ENCODE results near the gene BNC2.

Gene BNC2

DNA sequence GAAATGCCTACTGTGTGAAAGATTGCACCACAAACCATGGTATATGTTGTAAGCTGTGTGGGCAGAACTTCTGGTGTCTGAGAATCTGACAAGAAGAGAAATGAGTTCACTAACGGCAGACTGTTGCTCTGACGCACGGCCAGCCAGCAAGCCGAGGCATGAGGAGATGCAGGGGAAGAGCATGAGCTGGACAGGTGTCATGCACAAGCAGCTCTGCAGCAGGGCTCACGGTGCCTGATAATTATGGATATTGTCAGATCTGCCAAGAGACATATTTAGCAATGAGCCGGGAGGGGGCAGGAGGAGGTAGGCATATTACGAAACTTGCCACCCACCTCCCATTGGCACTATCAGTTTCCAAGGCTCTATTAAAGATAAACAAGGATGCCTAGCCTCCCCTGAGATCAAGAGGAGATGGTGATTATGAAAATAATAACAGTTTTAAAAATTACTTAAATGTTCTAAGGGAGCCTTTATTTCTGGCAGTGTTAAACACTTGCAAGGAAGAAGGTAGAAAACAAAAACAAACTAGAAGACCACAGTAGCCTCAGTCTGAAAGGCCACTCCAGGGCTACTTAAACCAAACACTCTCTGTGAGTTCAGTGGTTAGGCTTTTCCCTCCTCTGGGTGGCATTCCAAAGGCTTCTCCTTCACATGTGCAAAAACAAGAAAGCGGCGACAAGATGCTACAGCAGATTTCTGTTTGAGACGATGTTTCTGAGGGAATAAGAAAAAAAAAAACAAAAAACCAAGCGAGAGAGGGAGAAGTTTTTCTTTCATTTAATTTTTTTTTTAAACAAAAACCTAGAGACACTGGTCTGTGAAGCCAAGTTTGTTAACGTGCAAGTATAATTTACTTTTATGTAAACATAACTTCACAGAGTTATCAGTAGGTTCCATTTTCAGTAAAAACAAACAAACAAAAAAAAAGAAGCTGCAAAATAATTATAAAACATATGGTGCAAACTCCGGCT, 339.5 kb downstream of the BNC2 start:
- peak; percentile 19 to 61 for DNase-seq

DNA sequence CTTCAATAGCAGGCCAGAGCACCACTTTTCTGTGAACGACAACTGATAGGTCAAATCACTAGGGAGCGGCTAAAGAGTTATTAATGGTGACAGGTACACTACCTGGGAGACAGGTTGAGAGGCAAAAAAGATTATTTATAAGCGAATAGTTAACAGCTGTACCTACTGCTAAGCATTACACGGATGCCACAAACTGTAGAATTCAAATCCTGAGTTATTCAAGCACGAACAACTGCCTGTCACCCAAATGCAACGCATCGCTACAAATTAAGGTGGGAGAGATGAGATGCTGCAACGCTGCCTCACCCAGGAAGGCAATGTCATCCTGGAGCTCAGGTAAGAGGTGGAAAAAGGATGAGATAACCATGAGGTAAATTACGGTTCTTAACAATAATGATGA, 342.9 kb downstream of the BNC2 start:
- DNase-seq = no peak

- no peak for DNase-seq
These were observed 344.1 kb downstream of the BNC2 start for GRCh38 chr9:16526380-16526779.

DNA sequence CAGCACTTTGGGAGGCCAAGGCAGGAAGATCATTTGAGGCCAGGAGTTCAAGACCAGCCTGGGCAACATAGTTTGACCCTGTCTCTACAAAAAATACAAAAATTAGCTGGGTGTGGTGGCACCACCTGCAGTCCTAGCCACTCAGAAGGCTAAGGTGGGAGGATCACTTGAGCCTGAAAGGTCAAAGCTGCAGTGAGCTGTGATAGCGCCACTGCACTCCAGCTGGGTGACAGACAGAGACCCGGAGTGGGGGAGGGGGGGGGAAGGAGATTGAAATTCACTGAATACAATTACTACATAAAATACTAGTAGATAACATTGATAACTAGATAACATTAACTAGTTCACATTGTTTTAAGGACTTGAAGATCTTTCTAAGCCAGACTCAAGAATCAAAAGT, 345.6 kb downstream of the BNC2 start:
- no peak for DNase-seq

DNA sequence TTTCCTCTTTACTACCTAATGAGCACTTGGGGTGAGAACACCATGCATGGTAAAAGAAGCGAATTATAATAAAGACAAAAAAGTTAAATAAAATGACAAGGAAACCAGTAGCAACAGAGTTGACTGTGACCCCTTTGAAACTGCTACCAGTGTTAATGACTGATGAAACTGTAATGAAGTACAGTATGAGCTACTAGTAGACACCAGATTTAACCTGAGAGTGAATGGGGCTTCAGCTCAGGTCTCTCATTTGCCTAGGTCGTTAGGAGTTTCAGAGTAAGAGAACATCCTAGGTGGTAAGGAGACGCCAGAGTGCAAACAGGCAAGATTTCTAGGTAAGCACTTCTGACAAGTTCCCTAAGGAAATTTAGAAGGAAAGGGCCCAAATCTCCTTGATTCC, 346.4 kb downstream of the BNC2 start:
- DNase-seq = no peak

GRCh38 chr9:16521868-16522411, 348.5 kb downstream of the BNC2 start:
- no peak for DNase-seq

GRCh38 chr9:16519001-16519400, 351.5 kb downstream of the BNC2 start:
- DNase-seq = no peak

DNA sequence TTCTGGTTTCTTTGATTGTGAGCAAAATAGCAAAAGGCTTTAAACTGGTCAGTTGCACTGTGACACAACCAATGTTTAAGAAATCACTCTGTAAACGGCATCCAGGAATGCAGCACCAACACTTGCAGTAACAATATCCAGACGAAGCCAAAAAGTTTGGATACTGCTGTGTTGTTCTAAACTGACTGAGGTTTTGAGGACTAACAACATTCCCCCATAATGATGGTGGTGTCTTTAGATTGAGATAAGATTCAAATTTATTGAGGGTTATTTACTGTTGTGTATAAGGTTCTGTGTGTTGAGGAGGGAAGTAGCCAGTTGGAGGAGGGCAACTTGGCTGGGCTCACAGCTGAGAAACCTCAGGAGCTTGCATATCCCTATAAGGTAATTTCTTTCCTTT, 353.6 kb downstream of the BNC2 start:
- DNase-seq = no peak

- no peak for DNase-seq
These were observed 354.6 kb downstream of the BNC2 start for GRCh38 chr9:16515879-16516301.

DNA sequence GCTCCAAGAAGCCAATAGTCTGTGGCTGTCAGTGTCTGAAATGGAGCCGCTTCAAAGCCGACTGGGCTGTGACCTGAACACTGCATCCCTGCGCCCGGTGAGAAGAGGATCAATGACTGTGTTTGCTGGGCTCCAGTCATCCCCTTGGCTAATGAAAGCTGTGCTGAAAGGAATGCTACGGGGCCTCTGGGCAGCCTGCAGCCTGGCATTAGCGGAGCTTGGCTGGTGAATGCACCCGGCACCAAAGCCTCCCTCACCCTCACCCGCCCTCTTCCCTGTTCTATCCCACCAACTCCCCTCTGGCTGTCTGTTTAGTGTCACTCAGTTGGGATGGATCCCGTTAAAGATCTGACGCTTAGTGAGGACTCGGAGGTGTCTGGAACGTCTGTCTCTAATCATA, 355.3 kb downstream of the BNC2 start:
- no peak for DNase-seq

DNA sequence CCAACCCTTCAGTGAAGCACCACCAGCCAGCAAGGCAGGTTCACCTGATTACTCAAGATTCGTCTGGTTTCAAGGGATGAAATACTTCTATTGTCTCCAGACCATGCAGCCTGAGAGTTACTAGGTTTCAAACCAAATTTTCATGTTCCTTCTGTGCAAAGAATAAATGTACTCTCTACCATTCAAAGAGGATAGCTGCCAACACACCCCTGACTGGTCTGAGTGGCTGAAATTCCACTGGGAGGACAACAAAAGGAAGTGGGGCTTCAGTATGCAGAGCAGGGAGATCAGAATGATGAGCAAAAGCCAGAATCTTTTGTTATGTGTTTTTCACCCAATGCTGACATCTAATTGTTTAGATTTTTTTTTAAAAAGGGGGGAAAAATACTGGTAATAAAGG, 356.3 kb downstream of the BNC2 start:
- DNase-seq = no peak

DNA sequence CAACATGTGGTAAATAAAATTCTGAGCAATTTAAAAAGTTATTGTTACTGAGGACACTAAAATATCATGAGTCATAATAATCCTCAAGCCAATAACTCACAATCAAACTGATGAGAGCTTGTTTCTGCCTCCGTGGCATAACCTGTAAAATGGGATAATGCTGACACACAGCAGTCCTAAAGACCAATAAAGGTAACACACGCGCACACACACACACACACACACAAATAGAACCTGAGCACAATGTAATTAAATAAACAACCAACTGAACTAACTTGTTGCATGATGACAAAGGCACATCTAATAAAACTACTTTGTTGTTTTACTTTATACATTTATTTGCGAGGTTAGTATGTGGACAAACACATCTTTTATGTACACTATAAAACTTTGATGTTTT, 358.2 kb downstream of the BNC2 start:
- no peak for DNase-seq

DNA sequence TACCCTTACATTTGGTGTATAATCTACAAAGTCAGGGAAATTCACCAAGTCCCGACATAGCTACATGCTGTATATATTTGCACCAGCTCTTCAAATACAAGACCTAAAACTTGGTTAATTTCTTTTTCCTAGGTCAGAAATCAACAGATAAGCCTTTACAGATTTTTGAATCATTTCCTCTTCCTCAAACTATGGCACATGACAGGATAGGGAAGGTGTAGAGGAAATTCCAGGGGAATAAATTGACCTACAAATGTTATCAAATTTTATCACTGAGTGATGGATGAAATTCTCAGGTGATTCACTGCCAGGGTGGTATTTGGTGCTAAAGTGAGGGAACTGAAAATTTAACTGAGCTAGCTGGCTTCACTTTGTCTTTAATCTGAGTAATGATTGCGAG, 360.0 kb downstream of the BNC2 start:
- DNase-seq = no peak

- DNase-seq = no peak
These were observed 360.5 kb downstream of the BNC2 start for GRCh38 chr9:16509997-16510396.

DNA sequence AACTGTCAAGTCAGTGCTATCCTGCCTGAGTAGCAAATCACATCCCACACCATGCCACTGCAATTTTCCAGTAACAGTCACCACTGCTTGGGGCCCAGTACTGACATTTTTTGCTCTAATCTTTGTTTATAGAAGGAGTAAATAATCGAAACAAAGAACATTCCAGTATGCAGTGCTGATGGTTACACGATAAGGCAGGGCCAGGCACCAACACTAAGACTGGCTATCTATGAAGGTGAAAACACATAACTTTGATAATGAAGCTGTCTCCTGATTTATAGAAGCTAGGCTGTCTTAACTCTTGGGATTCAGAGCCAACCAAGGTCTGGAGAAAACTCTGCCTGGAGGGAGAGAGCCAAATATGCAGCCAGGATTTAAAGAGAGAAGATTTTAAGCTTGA, 365.3 kb downstream of the BNC2 start:
- no peak for DNase-seq

DNA sequence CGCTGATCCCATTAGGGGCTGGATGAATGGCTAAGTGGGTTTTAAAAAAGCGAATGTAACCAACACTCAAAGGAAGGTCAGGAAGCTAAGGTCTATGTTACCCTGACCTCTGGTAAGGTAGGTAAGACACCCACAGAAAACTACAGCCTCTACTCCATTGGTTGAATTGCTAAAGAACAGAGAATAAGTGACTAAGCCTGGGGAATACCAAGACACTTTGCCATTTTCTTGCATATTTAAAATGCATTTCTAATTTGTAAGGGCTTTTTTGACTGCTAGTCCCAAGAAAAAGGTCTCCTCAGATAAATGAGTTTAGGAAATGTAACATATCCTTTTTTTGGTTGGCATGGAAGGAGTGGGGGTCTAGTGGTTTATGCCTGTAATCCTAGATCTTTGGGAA, 368.7 kb downstream of the BNC2 start:
- no peak for DNase-seq

DNA sequence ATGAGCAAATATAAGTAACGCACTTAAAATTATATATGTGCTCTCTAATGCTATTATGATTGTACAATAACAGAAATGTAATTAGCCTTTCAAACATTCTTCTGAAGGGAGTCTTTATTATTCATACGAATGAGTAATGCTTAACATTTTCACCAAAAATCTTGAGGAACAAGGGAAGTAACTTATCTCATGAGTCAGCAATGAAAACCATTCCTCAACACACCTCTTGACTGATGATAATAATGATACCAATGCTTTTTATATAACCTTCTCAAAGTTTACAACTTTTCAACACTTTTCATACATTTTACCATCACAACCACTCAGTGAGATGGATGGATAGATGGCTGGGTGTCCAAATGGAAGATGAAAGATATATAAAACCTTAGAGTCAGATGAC, 369.3 kb downstream of the BNC2 start:
- no peak for DNase-seq

- DNase-seq = no peak
These were observed 370.1 kb downstream of the BNC2 start for GRCh38 chr9:16500386-16500785.

DNA sequence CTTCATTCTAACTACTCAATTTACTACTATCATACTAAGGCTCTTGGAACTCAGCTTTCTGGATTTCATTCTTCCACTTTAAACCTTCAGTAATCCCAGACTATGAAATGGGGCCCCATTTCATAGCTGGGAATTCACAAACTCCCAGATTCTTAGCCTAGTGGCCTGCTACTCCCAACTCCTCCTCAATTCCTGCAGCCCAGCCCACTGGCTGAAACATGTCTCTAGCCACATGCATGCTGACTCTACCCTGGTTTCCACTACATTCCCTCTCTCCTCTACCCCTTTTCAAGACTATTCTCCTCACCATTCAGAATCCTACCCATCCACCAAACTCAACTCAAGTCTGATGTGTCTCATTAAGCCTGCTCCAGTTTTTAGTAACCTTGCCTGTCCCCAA, 370.6 kb downstream of the BNC2 start:
- DNase-seq = no peak

GRCh38 chr9:16496908-16497307, 373.6 kb downstream of the BNC2 start:
- no peak for DNase-seq

GRCh38 chr9:16487915-16488314, 382.6 kb downstream of the BNC2 start:
- DNase-seq = no peak

- no peak for DNase-seq
These were observed 384.7 kb downstream of the BNC2 start for GRCh38 chr9:16485575-16486321.

GRCh38 chr9:16485160-16485559, 385.3 kb downstream of the BNC2 start:
- DNase-seq = no peak

DNA sequence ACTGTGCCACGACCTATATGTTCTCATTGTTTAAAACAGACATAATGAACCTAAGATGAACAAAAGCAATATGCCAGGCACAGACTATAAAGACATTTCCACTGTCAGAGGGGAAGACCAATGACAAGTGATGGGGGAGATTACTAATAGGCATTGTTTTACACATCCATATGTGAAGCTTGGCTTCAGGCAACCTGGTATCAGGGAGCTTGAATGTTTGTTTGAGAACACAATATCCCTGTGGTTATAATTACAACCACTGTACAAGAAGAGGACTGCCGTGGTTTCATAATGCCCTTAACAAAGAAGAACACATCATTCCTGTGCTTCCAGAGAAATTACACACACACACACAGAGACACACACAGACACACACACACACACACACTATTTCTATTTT, 385.7 kb downstream of the BNC2 start:
- DNase-seq = no peak
